ENCODE measurements around the gene TASOR2.

DNA sequence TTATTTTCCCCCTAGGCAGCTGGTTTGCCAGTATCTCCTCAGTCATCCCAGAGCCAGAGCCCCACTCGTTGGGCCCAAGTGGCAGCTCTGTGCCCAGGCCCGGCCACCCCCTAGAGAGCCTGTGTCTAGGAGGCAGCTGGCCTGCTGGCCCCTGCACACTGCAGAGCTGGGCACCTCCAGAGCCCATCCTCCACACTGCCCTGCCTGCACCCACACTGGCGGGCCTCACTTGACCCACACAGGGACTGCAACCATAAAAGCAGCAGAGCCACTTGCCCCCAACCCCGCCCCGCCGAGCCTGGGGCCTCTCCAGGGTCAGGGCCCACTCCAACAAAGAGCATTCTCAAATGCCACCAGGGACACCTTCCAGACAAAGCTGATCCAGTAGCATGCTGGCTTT, 23.6 kb upstream of the TASOR2 start:
- TF ChIP-seq POLR2A (IDR thresholded peaks at IDR 0.05; ENCODE audit: low read depth, low read length) (no peak), CTCF (conservative IDR thresholded peaks at IDR 0.05; ENCODE audit: low read depth, low read length) (no peak), CEBPB (IDR thresholded peaks at IDR 0.05; ENCODE audit: low read depth, low read length) (no peak), MAZ (IDR thresholded peaks at IDR 0.05; ENCODE audit: borderline replicate concordance, low read depth, low read length) (no peak)
- TF ChIP-seq, protein P1, sequence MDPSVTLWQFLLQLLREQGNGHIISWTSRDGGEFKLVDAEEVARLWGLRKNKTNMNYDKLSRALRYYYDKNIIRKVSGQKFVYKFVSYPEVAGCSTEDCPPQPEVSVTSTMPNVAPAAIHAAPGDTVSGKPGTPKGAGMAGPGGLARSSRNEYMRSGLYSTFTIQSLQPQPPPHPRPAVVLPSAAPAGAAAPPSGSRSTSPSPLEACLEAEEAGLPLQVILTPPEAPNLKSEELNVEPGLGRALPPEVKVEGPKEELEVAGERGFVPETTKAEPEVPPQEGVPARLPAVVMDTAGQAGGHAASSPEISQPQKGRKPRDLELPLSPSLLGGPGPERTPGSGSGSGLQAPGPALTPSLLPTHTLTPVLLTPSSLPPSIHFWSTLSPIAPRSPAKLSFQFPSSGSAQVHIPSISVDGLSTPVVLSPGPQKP (IDR thresholded peaks at IDR 0.05; ENCODE audit: borderline replicate concordance, low read depth, low read length) = no peak
